GM18508 (cell line): Measurements from ENCODE around the gene HACD2.
"Not testable (repeated sequence)": the region's sequence is repeated elsewhere in the genome, so short reads cannot be mapped to it uniquely, and the experiment has no call there.

Experiments used
- ATAC-seq: cut with Tn5 transposase; IDR thresholded peaks from one replicate; pipeline ENCODE4 v1.9.1; 2021; ENCODE audit warnings: moderate number of reproducible peaks; ENCODE audit not compliant: insufficient read depth, unreplicated experiment

HACD2 gene

DNA sequence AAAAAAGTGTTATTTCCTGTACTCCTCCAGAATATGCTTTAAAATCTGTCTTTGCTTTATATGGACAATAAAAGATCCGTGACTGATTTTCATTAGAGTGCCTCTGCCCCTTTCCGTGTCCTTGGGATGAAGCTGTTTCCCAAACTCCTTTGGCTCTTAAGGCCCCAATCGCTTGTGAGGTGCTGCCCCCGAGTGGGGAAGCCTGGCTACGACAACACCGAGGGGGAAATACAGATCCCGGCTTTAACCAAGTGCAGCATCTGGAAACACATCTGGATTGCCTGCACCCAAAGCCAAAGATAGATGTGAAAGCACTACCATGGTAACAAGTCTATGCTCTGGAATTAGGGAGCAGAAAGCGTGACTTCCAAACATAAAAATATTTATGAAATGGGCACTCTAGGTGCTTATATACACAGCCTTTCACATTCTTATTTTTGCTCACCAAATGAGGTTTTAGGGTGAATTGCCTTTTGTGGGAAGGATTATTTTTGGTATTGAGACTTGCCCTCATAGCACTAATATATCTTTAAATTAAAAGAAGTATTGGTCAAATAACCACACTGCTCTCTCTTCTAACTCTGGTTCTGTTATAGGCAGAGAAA, 95.4 kb downstream of the HACD2 start:
- ATAC-seq, result no peak

DNA sequence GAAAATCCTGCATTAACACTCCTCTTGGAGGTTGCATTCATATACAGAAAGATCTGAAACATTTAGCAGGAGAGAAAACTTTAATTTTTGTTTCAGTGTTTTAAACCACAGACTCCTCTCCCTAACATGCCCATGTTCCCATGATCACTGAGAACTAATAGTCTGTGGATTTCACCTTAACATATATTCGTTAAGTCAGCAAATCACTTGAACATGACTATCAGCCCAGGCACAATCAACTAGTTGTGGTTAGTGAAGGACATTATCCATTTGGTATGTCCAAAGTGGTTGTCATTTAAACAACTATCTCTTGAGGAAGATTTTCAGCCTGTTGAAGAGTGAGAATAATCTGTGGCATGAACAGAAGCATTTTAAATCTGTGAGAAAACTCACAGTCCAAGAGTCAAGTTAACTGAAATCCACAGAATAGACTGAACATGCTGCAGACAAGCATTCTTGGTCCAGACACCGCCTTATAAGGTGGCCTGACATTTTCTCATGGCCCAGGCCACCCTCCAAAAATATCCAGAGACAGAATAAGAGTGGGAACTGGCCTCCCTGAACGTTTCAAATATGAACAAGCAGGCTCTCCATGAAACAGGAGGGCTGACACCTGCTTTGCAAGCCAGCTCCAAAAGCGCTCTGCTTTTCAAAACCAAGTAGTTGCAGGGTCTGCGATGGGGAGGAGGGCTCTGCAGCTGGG, 96.1 kb downstream of the HACD2 start:
- ATAC-seq, result no peak

- ATAC-seq, result not testable (repeated sequence)
Observed at GRCh38 chr3:123487063-123487462, 97.8 kb downstream of the HACD2 start.

DNA sequence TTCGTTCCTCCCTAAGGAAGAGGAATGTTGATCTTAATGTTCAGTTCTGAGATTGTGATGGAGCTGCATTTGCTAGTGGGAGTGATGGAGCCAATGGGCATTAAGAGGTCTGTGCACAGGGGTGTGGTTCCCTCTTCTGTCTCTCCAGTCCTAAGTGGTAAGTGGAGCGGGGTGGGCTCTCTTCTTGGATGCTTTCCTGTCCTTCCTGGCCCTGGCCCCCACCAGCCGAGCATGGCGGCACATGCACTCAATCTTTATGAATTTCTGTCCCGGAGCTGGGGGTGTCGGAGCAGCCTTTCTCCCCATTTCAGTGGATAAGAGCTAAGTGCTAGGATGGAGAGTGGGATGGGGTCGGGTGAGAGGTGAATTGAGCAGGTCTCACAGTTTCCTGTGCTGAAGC, 98.4 kb downstream of the HACD2 start:
- ATAC-seq, result no peak

DNA sequence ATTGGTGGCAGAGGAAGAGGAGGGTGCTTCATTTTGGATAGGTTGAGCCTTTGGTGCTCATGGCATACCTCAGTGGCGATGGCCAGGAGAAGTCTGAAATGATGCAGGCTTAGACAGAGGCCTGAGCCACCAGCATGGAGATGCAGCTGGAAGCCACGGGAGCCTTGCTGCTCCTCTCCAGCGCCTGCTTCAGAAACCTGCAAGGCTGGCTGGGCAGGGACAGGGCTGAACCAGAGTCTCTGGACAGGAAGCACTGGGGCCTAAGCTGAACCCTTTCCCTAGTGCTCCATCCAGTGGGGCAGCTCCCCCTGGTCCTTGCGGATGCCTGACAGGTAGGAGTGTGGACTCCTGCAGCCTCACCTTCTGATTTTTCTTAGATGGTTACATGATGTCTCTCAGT, 99.3 kb downstream of the HACD2 start:
- no peak for ATAC-seq

- no peak for ATAC-seq
Observed at GRCh38 chr3:123483146-123483545, 101.7 kb downstream of the HACD2 start.

- no peak for ATAC-seq
Observed at GRCh38 chr3:123481722-123482457, 103.0 kb downstream of the HACD2 start.

DNA sequence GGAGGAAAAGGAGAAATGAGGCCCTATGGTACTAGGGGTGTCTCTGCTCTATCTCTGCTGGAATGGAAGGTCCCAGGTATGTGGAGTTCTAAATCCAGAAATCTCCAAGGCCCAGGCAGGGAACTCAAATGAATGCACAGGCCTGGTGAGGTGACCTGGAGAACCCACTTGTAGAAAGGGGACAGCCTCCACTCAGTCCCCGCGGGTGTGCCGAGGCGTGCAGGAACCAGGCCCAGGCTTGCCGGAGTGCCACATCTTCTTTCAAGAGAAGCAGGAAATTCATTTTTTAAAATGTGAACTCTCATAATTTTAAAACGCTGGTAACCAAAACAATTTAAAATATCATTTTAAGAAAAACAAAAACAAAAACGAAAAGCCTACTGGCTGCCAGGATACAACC, 103.8 kb downstream of the HACD2 start:
- no peak for ATAC-seq

DNA sequence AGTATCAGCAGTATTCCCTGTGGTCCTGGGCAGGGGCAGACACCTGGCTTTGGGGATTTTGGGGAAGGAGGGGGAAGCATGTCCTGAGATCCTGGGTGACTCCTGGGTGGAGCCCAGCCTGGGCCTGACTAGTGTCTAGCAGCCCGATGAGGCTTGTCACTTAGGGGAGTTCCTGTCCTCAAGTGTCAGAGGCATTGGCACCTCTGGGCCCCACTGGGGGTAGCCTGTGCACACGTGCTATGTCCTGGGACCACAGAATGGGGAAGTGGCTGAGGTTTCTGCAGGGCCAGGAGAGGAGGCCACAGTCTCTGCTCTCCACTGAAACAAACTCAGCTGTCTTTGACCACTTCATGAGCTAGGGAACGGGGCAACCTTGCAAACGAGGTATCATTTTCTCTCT, 104.4 kb downstream of the HACD2 start:
- ATAC-seq, result no peak

GRCh38 chr3:123479891-123480290, 105.0 kb downstream of the HACD2 start:
- ATAC-seq, result no peak

DNA sequence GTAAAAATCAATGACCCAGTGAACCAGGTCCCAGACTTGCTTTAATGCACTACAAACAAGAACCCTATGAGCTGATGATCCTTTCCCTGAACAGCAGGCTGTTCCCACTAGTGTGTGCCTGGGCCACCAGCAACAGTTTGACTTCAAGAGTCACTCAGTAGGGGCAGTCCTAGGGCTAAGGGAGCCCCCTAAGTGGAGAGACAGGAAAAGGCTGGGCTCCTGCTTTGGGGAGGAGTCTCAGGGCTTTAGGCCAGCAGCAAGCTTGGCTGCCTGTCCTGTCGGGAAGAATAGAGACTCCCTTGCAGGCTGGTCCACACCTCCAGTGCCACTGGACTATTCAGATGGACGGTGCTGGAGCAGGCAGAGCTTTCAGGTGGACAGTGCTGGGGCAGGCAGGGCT, 106.5 kb downstream of the HACD2 start:
- no peak for ATAC-seq

- ATAC-seq, result no peak
Observed at GRCh38 chr3:123476967-123477750, 107.7 kb downstream of the HACD2 start.

DNA sequence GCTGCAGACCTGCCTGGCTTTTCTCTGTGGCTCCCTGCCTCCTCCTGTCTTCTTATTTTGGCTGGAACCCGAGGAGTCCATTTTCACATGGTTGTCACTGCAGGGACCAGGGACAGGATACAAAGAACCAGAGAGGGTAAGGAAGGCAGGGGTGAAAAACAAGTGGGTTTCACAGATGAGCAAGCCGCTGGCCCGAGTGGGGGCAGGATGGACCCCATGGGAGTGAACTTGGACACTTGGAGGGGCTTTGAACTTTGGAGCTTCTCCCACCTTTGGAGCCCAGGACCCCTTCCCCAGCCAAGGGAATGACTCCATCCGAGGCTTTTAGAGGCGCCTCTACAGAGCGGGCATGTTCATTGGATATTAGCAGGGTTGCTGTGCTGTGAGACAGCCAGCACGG, 109.1 kb downstream of the HACD2 start:
- ATAC-seq, result no peak

DNA sequence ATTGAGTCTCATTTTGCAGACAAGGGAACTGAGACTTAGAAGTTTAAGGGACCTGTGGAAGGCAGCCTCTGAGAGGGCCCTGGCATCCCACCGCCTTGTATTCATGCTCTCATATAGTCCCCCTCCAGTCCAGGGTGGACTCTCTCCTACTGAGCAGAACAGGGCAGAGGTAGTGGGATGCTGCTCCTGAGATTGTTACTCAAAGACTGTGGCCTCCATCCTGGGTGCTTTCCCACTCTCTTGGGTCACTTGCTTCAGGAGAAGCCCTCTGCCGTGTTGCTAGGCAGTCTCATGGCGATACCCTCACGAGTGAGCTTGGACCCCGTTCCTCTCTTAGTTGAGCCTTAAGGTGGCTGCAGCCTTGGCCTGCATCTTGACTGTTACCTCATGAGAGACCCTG, 113.7 kb downstream of the HACD2 start:
- ATAC-seq, result no peak

GRCh38 chr3:123469323-123469995, 115.4 kb downstream of the HACD2 start:
- no peak for ATAC-seq

- ATAC-seq, result no peak
Observed at GRCh38 chr3:123467046-123467445, 117.8 kb downstream of the HACD2 start.

- ATAC-seq, result no peak
Observed at GRCh38 chr3:123464211-123464610, 120.6 kb downstream of the HACD2 start.

- no peak for ATAC-seq
Observed at GRCh38 chr3:123459862-123460261, 125.0 kb downstream of the HACD2 start.

DNA sequence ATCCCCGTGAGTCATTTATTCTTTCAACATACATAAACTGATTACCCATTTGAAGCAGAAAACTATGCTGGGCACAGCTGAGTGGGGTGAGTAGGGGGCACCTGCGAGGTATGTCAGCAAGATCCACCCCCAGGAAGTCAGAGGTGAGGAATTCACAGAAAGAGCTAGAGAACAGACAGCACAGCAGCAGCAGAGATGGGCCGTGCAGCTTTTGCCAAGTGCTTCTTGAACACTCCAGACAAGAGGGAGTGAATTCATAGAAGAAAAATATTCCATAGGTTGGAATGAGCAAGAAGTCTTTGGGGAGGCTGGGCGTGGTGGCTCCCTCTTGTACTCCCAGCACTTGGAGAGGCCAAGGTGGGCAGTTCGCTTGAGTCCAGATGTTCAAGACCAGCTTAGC, 126.6 kb downstream of the HACD2 start:
- no peak for ATAC-seq

- no peak for ATAC-seq
Observed at GRCh38 chr3:123457841-123458240, 127.0 kb downstream of the HACD2 start.
